Endometrial microvascular endothelial cells (primary cell): ENCODE measurements around the gene CEP44. TPM values are rescaled to one million over a fixed set of nuclear protein-coding genes. Genes with fewer than 3 reads are reported as not detected.
"Not testable (repeated sequence)": the region's sequence is repeated elsewhere in the genome, so short reads cannot be mapped to it uniquely, and the experiment has no call there.

Experiments used
- in situ Hi-C: cut with HindIII; loops from 2 replicates; pipeline ENCODE4 v1.10.0; 2017; ENCODE audit warnings: low sequenced_read_pairs, low pct_unique_long_range_greater_than_20kb; ENCODE audit errors: inconsistent ontology term
- total RNA-seq: library from RNA; depleted of rRNA; stranded (reverse); fragments of >200 nt; gene quantifications from one replicate; pipeline ENCODE4 v1.2.3, GENCODE V29; 2015; ENCODE audit errors: inconsistent ontology term

CEP44 gene
- total RNA-seq, 1 donor from 2014 or later, result 8.8 TPM

DNA sequence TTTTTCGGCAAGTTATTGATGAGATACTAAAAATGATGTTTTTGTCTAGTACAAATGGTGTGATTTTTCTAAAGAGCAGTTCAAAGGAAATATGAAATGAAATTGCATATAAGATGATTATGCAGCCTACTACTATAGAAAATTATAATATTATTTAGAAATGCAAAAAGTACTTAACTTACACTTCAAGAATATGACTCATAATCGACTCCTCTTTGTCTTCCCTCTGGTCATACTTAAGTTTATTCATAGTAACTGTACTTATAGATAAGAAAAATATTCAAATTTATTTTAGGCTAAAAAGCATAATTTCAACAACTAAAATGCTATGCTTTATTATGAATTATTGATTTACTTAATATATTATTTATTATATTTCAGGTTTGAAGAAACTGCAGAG, 33.2 kb downstream of the CEP44 start:
- in situ Hi-C loops, result no loop called here

DNA sequence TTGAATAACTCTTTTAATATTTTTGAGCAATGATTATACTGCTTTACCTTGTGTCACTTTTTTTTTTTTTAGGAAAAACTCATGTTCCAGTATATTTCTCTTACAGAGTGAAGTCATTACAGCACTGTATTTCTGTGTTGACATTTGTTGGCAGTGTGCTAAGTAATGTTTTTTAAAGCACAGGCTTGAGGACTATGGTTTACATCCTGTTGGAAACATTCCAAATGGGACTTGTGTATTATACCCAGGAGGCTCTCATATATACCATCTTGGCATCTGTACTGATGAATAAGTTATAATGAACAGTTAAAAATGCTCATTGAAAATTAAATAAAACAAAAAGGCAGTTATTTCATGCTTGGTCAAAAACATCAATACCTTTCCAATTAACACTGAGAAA, 33.8 kb downstream of the CEP44 start:
- in situ Hi-C loops, result no loop called here

DNA sequence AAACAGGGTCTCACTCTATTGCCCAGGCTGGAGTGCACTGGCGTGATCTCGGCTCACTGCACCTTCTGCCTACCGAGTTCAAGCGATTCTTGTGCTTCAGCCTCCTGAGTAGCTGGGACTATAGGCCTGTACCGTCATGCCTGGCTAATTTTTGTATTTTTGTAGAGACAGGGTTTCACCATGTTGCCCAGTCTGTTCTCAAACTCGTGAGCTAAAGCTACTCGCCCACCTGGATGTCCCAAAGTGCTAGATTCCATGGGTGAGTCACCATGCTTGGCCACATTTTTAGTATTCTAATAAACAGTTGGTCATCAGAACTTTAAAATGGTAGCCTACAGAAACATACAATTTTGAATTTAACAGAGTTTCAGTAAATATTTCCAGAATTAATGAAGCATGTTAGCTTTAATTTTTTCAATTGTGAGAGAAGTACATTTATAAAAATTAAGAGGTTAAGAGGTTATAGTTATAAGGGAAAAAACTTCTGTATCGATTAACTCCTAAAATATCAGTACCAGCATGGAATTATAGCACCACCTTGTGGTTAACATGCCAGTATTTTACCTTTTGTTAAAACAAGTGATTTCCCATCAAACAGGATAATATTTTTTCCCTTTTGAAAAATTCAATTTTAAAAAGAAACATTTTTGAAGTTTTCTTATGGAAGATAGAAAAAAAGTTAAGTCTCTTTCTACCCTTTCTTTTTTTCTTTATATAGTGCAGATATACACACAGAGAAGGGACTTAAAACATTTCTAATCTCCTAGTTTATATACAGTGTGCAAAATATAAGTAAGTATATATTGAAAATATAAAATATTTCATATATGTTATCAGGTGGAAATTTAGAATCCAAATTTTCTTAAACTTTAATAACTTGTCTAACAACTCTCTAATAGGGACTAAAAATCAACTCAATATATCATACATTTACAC, 35.4 kb downstream of the CEP44 start:
- in situ Hi-C loops, result no loop called here

DNA sequence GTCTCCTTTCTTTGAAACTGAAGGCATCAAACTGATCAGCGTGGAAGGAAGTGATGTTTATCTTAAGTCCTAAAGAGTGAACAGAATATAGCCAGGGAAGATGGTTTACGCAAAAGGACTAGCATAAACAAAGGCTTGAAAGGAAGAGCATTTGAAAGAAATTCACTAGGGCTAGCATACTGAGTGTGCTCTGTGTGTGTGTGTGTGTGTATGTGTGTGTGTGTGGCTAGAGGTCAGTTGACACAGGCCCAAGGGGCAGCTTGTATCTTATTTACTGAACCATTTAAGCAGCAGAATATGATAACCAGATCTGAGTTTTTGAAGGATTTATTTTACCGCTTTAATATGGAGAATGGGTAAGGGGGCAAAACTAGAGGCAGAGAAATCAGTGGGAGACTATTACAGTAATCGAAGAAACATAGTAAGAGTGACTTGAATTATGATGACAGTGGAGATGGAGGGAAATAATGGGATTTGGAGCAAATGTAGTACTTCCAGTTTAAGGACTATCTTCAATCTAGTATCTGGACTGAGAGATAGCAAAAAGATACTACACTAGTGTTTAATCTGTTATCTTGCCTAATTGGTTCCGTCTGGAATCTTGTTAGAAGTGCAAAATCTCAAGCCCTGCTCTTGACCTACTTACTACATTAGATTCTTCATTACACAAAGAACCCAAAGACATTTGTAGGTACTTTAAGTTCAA, 36.9 kb downstream of the CEP44 start:
- in situ Hi-C loops, result no loop called here

DNA sequence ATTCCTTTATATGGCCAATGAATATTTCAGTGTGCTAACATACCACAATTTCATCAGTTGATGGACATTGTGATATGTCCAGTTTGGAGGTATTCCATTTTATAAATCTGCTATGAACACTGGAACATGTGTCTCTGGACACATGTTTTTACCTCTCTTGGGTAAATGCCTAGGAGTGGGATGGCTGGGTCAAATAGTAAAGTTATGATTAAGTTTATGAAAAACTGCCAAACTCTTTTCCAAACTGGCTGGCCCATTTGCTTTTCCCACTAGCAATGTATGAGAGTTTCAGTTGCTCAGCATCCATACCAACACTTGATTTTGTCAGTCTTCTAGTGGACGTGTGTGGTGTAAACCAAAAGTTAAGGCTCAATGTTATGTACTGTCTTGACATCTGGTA, 40.5 kb downstream of the CEP44 start:
- in situ Hi-C loops, result no loop called here

DNA sequence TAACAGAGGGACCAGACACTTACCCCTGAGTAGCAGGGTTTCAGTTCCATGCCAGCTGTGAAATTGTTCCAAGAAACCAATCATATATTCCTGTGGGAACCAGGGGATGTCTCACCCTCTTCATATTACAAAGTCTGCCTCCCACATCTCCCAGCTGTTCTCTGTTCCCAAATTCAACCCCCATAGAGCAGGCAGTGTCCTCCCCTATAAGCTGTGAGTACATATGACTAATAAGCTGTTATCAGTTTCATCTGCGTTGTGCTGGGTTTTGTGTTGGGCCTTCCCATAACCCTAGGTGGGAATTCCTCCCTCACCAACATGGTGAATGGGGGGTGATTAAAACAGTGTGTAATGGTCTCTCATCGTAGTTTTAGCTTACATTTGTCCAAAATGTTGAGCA, 41.0 kb downstream of the CEP44 start:
- in situ Hi-C loops, result no loop called here

DNA sequence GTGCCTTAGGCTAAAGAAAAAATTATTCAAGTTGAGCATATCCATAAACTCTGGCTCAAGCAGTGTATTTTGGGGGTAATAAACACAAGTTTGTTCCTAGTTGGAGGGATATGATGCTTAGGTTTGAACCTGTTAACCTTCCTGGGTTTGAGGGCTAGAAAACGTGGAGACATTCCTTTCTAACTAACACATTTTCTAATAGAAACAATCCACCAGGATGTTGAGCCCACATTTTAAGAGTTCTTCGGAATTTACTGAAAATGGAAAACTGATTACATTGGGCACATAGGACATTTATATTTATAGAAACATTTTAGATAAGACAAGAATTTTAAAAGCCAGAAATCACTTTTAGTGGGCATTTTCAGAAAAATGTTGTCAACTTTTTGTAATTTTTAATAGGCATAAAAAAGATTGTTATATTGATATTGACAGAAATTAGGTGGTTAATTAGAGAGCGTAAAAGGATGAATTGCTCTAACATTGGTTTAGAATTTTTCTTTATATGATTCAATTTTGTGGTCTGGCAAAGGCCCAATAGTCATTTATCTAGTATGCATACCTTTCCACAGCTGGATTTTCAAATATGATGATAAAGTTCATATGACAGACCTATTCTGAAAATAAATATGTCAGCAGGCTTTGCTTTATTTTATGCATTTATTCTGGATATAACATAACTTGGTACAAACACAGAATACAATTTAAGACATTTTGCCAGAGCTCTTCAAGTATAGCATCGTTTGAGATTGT, 49.2 kb downstream of the CEP44 start:
- in situ Hi-C loops, result no loop called here

DNA sequence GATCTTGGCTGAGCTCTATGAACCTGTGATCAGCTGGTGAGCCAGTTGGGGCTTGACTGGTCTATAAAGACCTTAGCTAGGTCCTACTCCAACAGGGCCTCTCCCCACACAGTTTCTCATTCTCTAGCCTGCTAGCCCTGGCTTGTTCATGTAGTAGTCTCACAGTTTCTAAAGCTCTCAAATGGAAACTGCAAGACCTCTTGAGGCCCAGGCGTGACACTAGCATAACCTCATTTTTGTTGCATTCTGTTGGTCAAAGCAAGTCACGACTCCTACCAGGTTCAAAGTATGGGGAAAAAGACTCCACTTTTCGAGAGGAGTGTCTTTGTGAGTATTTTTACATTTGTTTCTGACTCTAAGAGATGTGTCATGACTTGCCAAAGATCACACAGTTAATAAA, 50.9 kb downstream of the CEP44 start:
- in situ Hi-C loops, result no loop called here

DNA sequence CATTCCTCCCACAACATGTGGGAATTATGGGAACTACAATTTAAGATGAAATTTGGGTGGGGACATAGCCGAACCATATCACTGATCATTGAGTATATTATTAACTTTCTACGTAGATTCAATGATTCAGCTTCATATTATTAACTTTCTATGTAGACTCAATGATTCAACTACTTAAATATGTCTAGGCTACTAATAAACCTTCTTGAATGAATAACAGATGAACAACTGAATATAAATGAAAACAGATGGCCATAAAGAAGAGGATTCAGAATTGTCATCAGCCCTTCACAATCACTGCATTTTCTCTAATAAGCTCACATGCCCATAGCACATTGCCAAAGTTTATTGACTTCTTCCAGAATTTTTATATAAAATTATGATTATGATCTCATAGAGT, 57.0 kb downstream of the CEP44 start:
- in situ Hi-C loops, result no loop called here

DNA sequence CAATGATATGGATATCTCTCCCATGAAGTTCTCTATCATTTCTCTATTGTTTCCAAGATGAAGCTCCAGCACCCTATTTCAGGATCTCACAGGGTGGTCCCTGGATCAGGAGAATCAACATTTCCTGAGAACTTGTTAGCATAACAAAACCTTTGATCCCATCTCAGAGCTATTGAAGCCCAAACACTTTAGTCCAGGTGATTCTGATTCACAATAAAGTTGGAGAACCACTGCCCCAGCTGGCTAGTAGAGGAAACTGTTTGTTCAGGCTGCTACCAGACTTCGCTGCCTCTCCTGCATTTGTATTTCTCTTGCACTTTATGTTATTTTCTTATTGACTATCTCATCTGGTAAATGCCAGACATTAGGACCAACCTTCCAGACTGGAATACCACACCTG, 65.4 kb downstream of the CEP44 start:
- in situ Hi-C loops, result no loop called here

DNA sequence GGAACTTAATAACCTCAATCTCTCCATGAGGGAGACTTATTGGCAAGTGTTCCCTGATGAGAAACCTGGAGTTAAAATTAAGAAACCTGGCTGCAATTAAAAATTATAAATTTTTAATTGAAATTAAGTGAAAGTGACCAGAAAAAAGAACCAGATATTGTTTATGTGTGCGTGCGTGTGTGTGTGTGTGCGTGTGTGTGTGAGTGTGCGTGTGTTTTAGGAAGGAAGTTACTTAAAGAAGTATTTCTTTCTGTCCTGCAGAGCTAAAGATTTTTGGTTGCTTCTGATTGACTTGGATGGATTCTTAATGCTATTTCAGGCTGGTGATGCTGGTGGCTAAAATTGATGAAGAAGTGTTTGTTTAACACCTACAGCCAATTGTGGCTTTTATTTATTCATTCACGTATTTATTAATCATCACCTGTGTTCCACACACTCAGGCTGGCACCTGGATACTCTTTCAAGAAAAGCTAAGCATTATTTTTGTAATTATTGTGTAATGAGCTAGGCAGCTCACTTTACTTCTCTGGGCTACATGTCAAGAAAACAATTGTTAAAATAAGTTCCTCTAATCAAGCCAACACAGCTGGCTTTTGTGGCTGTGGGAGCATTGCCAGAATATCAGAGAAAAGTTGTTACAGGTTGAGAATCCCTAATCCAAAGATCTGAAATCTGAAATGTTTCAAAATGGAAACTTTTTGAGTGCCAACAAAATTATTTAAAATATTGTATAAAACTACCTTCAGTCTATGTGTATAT, 68.5 kb downstream of the CEP44 start:
- in situ Hi-C loops, result no loop called here

DNA sequence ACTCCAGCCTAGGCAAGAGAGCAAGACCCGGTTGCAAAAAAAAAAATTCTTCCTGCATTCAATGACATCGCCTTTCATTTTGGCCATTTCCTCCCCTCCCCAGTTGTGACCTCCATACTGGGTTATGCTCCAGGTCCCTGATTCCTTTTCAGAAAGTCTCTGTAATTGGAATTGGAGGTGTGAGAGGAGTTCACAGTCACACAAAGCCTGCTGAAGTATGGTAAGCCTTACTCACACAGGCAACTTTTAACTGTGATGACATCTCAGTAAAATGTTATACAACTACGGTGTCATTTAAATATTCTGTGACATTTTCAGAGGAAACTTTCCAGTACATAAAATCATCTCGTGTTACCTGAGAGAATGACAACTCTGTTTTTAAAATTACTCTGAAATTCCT, 73.6 kb downstream of the CEP44 start:
- in situ Hi-C loops, result no loop called here

DNA sequence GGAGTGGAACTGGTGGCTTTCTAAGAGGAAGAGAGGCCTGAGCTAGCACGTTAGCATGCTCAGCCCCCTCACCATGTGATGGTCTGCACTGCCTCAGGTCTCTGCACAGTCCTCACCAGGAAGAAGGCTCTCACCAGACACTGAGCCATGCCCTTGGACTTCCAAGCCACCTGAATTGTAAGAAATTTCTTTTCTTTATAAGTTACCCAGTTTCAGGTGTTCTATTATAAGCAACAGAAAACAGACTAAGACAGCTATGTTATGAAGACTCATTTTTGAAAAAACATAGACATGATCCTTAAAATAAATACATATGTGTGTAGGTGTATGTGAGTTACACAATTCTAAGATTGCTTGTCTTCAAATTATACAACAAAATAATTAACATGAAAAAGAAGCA, 74.7 kb downstream of the CEP44 start:
- in situ Hi-C loops, result no loop called here

DNA sequence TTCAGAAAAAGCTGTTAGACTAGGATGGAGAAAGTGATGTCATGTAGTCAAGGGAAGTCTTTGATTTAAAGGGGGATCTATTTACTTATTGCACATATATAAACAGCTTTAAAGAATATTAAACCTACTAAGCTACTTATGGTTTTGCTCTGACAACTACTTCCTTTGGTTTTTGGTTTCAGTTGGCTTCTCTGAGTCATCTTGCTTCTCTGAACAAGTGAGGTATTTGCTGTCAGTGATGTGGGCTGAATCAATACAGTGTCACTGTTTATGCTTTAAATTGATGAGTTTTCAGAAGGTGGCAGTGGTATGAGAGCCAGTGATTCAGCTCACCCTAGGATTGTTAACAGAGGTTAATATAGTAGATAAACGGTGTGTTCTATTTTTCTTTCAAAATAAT, 75.1 kb downstream of the CEP44 start:
- in situ Hi-C loops, result no loop called here

DNA sequence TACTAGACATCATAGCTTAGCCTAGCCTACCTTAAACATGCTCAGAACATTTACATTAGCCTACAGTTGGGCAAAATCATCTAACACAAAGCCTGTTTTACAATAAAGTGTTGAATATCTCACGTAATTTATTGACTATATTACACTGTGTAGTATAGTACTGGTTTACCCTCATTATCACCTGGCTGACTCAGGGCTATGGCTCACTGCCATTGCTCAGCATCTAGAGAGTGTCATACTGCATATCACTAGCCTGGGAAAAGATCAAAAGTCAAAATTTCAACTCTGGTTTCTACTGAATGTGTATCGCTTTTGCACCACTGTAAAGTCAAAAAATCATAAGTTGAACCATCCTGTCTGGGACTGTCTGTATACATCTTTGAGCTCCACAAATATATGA, 78.6 kb downstream of the CEP44 start:
- in situ Hi-C loops, result no loop called here

DNA sequence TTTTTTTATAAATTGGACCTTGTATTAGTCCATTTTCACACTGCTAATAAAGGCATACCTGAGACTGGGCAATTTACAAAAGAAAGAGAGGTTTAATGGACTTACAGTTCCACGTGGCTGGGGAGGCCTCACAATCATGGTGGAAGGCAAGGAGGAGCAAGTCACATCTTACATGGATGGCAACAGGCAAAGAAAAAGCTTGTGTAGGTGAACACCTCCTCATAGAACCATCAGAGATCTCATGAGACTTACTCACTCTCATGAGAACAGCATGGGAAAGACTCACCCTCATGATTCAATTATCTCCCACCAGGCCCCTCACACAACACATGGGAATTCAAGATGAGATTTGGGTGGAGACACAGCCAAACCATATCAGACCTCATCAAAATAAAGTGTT, 80.1 kb downstream of the CEP44 start:
- in situ Hi-C loops, result not testable (repeated sequence)

DNA sequence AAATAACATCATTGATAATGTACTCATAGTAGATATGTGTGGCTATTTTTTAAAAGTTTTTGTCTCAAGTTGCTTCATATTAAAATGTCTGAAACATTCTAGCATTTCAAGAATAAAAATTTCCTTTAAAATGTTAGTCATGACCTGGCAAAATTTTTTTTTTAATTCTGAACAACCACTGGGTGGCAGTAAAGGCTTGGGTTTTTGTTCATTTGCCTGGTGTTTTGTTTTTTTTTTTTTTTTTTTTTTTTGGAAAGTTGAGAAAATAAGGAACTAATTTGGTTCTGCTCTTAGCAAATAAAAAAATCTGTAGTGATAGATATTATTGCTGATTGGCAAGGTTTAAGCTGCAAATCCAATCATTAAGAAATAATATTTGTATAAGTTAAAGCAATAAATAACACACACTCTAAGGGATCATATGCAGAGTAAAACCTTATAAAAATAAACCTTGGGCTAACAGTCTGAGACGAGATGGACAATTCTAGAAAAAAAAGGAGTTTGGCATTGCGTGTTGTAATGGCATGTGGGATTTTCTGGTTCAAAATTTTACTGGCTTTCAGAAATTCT, 81.4 kb downstream of the CEP44 start:
- in situ Hi-C loops, result no loop called here

DNA sequence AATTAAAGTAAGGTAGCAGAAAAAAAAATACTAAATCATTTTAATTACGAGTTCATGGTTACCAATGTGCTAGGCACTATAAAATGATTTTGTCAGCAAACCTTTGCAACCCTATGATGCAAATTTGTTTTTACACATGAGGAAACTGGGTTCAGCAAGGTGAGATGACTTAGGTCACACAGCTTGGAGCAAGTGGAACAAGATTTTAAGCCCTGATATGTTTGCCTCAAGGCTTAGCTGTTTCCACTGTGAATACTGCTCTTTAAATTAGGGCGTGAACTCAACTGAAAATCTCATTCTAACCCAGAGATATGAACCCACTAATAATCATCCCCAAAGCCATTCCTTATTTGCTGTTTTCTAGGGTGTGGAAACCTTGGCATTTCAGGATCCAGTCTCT, 86.3 kb downstream of the CEP44 start:
- in situ Hi-C loops, result no loop called here

DNA sequence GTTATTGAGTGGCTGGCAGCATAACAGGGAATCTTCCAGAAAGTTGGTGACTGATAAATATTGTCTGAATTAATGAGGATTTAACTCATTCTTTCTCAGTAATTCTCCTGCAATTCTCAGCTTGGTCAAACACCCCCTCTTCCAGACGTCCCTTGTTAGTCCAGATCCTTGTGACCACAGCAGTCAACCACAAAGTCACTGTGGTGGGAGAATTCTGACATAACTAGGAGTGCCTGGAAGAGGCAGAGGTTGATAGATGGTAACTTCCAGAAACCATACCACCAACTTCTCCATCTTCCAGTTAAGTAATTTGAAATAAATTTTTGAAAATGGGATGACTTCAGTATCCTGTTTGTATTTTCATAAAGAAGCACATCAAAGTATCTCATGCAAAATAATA, 90.1 kb downstream of the CEP44 start:
- in situ Hi-C loops, result no loop called here
